ENCODE results near the gene POLE4. TPM values are rescaled to one million over a fixed set of nuclear protein-coding genes. Genes with fewer than 3 reads are reported as not detected.

POLE4 gene
- total RNA-seq, 1 donor from 2014 or later: 39.5 TPM

DNA sequence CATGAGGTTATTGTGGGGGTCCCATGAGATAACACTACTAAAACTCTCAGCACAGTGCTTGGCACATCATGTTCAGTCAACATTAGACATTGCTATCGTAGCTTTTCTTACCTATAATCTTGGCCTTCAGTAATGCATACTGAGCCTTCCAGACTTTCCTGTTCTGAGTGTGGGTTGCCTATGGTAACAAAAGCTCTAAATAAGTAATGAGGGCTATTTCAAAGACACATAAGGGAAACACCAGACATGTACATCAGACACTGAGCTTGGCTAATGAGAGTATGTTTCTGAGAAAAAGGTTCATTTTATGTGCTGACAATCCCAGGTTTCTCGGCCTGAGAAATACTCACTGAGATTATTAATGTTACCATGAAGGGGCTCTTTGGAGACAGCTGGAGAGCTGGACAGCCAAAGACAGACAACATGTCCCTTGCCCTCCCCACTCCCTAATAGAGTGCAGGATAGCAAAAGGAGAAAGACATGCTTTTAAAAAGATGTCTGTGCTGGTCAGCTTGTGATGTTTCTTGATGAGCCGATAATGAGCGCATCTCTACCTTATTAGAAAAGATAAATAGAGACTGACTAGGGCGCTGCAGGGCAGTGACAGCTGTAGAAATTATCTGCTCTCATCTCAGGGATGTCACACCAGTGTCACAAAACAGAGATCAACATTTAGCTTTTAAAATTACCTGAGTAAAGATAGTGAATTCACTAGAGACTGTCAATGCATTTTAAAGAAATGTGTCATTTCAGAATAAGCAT is 25.4 kb downstream of the POLE4 start:
- TF ChIP-seq, protein P1, sequence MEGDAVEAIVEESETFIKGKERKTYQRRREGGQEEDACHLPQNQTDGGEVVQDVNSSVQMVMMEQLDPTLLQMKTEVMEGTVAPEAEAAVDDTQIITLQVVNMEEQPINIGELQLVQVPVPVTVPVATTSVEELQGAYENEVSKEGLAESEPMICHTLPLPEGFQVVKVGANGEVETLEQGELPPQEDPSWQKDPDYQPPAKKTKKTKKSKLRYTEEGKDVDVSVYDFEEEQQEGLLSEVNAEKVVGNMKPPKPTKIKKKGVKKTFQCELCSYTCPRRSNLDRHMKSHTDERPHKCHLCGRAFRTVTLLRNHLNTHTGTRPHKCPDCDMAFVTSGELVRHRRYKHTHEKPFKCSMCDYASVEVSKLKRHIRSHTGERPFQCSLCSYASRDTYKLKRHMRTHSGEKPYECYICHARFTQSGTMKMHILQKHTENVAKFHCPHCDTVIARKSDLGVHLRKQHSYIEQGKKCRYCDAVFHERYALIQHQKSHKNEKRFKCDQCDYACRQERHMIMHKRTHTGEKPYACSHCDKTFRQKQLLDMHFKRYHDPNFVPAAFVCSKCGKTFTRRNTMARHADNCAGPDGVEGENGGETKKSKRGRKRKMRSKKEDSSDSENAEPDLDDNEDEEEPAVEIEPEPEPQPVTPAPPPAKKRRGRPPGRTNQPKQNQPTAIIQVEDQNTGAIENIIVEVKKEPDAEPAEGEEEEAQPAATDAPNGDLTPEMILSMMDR (IDR thresholded peaks at IDR 0.05): no peak
- no peak overlapping the region for H3K4me3 Mint-ChIP-seq (ENCODE audit: unreplicated experiment)
- H3K9me3 Mint-ChIP-seq (ENCODE audit: low read depth): peaks cover 5% of the 10 kb centered on the region
- no peaks in the 10 kb centered on the region for H3K4me1 Mint-ChIP-seq (ENCODE audit: low read depth)
- no peak overlapping the region for H3K27ac Mint-ChIP-seq (ENCODE audit: unreplicated experiment)
- peaks cover 2% of the 10 kb centered on the region for H3K36me3 Mint-ChIP-seq (ENCODE audit: low read depth)
- no peaks in the 10 kb centered on the region for H3K27me3 Mint-ChIP-seq (ENCODE audit: low read depth)
- no peak for DNase-seq (ENCODE audit: low spot score)

DNA sequence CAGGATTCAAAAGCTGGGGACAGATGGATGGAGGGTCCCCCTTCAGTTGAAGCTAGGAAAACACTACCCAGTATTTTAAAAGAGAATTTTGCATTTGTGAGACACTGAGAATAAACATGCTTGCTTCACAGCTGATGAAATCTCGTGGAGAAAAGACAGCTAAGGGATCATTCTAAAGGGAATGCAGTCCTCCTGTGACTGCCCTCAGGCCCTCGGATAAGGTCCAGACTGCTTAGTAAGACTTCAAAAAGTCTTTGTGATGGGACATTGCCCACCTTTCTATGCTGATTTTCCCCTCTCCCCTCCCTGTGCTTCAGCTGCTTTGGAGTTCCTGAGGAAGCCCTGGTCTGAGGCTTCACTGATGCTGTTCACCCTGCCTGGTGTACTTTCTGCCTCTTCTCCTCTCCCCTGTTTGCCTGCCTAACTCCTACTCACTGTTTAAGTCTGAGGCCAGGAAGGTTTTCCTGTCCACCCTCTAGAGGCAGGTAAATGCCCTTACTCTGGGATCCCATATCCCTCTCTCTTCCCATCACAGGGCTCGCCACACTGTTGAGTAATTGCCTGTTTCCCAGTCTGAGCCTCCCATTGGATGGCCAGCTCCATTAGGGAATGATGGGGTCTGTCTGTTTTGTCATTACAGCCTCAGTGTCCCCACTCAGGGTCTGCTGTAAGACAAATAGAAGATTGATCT is 26.6 kb downstream of the POLE4 start:
- TF ChIP-seq, protein P1 (IDR thresholded peaks at IDR 0.05): no peak
- H3K4me1 Mint-ChIP-seq (ENCODE audit: low read depth): no peaks in the 10 kb centered on the region
- H3K36me3 Mint-ChIP-seq (ENCODE audit: low read depth): peaks cover 2% of the 10 kb centered on the region
- no peak overlapping the region for H3K4me3 Mint-ChIP-seq (ENCODE audit: unreplicated experiment)
- H3K27me3 Mint-ChIP-seq (ENCODE audit: low read depth): no peaks in the 10 kb centered on the region
- DNase-seq (ENCODE audit: low spot score): no peak
- H3K9me3 Mint-ChIP-seq (ENCODE audit: low read depth): peaks cover 5% of the 10 kb centered on the region
- H3K27ac Mint-ChIP-seq (ENCODE audit: unreplicated experiment): no peak overlapping the region

DNA sequence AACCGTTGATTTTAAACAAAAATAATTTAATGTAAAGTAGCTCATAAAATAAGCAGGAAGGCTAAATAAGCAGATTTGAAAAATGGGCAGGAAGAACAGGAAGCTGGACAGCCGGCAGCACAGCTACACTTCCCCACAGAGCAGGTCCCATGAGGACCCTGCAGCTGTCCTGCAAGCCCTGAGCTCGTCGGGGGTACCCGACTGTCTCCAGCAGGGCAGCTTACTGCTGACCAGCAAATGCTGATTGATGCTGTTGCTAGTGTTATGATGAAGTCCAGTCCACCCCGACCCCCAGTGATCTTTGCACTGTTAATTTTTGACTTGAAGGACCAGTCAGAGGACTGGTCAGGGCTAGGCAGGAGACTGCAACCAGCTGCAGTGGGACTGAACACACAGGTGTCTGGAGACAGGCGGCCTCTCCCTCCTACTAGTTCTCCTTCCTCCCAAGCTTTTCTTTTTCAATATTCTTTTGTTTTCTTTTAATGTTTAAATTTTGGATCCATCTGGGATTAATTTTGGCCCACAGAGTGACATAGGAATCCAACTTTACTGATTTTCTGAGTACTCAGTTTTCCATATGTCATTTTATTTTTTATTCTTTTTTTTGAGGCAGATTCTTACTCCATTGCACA is 27.7 kb downstream of the POLE4 start:
- Mint-ChIP-seq H3K27me3 (ENCODE audit: low read depth) (no peaks in the 10 kb centered on the region), H3K36me3 (ENCODE audit: low read depth) (peaks cover 2% of the 10 kb centered on the region), H3K9me3 (ENCODE audit: low read depth) (peaks cover 5% of the 10 kb centered on the region), H3K4me3 (ENCODE audit: unreplicated experiment) (no peak overlapping the region), H3K4me1 (ENCODE audit: low read depth) (no peaks in the 10 kb centered on the region), H3K27ac (ENCODE audit: unreplicated experiment) (no peak overlapping the region)
- TF ChIP-seq, protein P1 (IDR thresholded peaks at IDR 0.05): no peak
- DNase-seq (ENCODE audit: low spot score): no peak

DNA sequence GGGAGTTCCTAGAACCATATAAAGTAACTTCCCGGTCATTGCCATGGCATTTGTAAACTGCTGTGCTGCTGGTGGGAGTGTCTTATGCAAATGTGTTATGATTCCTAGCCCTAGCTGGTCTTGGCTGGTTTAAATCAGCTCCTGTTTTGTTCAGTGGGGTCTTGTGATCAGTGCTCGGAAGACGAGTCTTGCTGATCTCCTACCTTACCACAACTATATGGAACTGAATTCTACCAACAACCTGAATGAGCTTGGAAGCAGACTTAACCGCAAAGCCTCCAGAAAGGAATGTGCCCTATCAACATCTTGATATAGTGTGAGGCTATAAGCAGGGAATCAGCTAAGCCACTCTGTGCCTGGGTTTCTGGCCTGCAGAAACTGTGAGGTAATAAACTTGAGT is 33.5 kb downstream of the POLE4 start:
- H3K9me3 Mint-ChIP-seq (ENCODE audit: low read depth): peaks cover 5% of the 10 kb centered on the region
- TF ChIP-seq, protein P1 (IDR thresholded peaks at IDR 0.05): no peak
- no peak overlapping the region for H3K4me3 Mint-ChIP-seq (ENCODE audit: unreplicated experiment)
- H3K27ac Mint-ChIP-seq (ENCODE audit: unreplicated experiment): no peak overlapping the region
- no peaks in the 10 kb centered on the region for H3K36me3 Mint-ChIP-seq (ENCODE audit: low read depth)
- no peaks in the 10 kb centered on the region for H3K27me3 Mint-ChIP-seq (ENCODE audit: low read depth)
- DNase-seq (ENCODE audit: low spot score): no peak
- H3K4me1 Mint-ChIP-seq (ENCODE audit: low read depth): no peaks in the 10 kb centered on the region

DNA sequence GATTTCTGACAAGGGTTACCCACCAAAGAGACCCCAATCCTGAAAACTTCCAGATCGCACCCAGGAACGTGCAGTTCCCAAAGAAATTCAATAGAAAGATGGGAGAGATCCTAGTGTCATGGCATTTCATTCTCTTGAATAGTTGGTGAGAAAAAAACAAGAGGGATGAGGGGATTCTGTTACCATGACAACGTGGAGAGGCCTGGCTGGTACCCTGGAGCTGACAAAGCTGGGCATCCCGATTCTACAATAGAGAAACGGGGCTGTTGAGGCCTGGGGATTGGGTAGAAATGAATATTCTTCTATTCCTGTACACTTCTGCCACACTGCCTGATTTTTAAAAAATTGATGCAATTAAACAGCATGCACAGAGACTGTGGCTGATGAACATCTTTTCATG is 41.0 kb downstream of the POLE4 start:
- no peak overlapping the region for H3K27ac Mint-ChIP-seq (ENCODE audit: unreplicated experiment)
- H3K4me1 Mint-ChIP-seq (ENCODE audit: low read depth): no peaks in the 10 kb centered on the region
- H3K9me3 Mint-ChIP-seq (ENCODE audit: low read depth): no peaks in the 10 kb centered on the region
- TF ChIP-seq, protein P1 (IDR thresholded peaks at IDR 0.05): no peak
- peaks cover 7% of the 10 kb centered on the region for H3K36me3 Mint-ChIP-seq (ENCODE audit: low read depth)
- H3K27me3 Mint-ChIP-seq (ENCODE audit: low read depth): no peaks in the 10 kb centered on the region
- H3K4me3 Mint-ChIP-seq (ENCODE audit: unreplicated experiment): no peak overlapping the region
- no peak for DNase-seq (ENCODE audit: low spot score)
